Measurements from ENCODE around the gene NRF1.

- TF ChIP-seq, protein P1, sequence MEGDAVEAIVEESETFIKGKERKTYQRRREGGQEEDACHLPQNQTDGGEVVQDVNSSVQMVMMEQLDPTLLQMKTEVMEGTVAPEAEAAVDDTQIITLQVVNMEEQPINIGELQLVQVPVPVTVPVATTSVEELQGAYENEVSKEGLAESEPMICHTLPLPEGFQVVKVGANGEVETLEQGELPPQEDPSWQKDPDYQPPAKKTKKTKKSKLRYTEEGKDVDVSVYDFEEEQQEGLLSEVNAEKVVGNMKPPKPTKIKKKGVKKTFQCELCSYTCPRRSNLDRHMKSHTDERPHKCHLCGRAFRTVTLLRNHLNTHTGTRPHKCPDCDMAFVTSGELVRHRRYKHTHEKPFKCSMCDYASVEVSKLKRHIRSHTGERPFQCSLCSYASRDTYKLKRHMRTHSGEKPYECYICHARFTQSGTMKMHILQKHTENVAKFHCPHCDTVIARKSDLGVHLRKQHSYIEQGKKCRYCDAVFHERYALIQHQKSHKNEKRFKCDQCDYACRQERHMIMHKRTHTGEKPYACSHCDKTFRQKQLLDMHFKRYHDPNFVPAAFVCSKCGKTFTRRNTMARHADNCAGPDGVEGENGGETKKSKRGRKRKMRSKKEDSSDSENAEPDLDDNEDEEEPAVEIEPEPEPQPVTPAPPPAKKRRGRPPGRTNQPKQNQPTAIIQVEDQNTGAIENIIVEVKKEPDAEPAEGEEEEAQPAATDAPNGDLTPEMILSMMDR (IDR thresholded peaks at IDR 0.05), result no peak
- no peak for TF ChIP-seq POLR2A (IDR thresholded peaks at IDR 0.05)
Observed at GRCh38 chr7:129604713-129605437, 6.6 kb upstream of the NRF1 start.

All from adrenal gland (tissue), 5 donors.